Thyroid gland (tissue), 4 donors: ENCODE results near the gene NLRX1.

Experiments
- POLR2A ChIP-seq, 2 donors: fragments of 450-650 bp; IDR thresholded peaks; one replicate each; pipeline ENCODE4 v1.6.1; 2017; ENCODE audit warnings: antibody characterized with exemption in 2 of 2, mild to moderate bottlenecking in 2 of 2, moderate library complexity in 1 of 2
- TF ChIP-seq, protein P1 (sequence below), 6 experiments: fragments of 200-600 bp in 3 of 6; fragments of 450-650 bp in 3 of 6; sonication (generic) in 3 of 6; IDR thresholded peaks; one replicate each; pipeline ENCODE4 v1.5.1; 2016 to 2019; ENCODE audit warnings: antibody characterized with exemption in 6 of 6, mild to moderate bottlenecking in 2 of 6, inconsistent platforms in 1 of 6, moderate library complexity in 1 of 6

DNA sequence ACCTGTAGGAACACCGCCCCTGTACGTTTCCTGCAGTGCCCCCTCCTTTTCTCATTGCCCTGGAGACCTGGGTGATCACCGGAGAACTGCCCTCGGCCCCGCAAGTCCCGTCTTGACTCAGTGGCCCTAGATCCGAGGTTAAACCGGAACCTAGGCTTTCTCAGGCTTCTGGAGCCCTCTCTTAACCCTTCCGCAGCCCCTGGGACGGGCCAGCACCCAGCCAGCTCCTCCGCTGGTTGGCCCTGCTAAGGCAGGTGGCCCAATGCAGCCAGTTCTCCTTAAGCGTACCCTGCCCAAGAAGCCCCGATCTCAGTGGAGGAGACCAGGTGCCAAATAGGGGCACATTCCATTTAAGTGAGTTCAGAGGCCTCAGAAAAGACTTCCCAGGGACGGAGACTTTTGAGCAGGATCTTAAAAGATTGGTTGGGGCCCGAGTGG, 776 bp downstream of the NLRX1 start:
- TF ChIP-seq, protein P1, sequence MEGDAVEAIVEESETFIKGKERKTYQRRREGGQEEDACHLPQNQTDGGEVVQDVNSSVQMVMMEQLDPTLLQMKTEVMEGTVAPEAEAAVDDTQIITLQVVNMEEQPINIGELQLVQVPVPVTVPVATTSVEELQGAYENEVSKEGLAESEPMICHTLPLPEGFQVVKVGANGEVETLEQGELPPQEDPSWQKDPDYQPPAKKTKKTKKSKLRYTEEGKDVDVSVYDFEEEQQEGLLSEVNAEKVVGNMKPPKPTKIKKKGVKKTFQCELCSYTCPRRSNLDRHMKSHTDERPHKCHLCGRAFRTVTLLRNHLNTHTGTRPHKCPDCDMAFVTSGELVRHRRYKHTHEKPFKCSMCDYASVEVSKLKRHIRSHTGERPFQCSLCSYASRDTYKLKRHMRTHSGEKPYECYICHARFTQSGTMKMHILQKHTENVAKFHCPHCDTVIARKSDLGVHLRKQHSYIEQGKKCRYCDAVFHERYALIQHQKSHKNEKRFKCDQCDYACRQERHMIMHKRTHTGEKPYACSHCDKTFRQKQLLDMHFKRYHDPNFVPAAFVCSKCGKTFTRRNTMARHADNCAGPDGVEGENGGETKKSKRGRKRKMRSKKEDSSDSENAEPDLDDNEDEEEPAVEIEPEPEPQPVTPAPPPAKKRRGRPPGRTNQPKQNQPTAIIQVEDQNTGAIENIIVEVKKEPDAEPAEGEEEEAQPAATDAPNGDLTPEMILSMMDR (IDR thresholded peaks at IDR 0.05) = no peak
- TF ChIP-seq POLR2A (IDR thresholded peaks at IDR 0.05) = peak in 1 of 2 donors; percentile 28
